ENCODE data around the gene PI16.

- TF ChIP-seq POLR2AphosphoS5 (IDR thresholded peaks at IDR 0.05; ENCODE audit: low read depth, low read length) (no peak), TAF1 (IDR thresholded peaks at IDR 0.05; ENCODE audit: borderline replicate concordance, low read depth, low read length) (no peak), POLR2A (IDR thresholded peaks at IDR 0.05; ENCODE audit: low read depth, low read length) (no peak)
Observed at GRCh38 chr6:36946526-36946925, 8.0 kb upstream of the PI16 start.

All from GM12892 (cell line).